ENCODE data around the gene SLC30A1. TPM values are rescaled to one million over a fixed set of nuclear protein-coding genes. Genes with fewer than 3 reads are reported as not detected.

Gene SLC30A1
- total and polyA plus RNA-seq, 2 experiments from 2014 or later = 23.0 to 46.9 TPM

GRCh38 chr1:211606914-211607753, 28.2 kb upstream of the SLC30A1 start:
- DNase-seq = no peak
- no peaks in the 10 kb centered on the region for H3K9me3 ChIP-seq (ENCODE audit: low read depth)
- H3K36me3 ChIP-seq (ENCODE audit: low read depth) = no peaks in the 10 kb centered on the region
- H3K4me1 ChIP-seq (ENCODE audit: insufficient read depth) = peaks cover 29% of the 10 kb centered on the region
- H3K9me2 ChIP-seq (ENCODE audit: insufficient read depth) = no peaks in the 10 kb centered on the region
- H3K4me3 ChIP-seq = no peak overlapping the region
- no peak overlapping the region for H3K27ac ChIP-seq
- H2AFZ ChIP-seq = peak overlapping the region; percentile 39; the same call in 1 of the 2 replicates
- in situ Hi-C loops (cut with MboI) = no loop called here
- no peaks in the 10 kb centered on the region for H4K20me1 ChIP-seq (ENCODE audit: insufficient read depth)
- WGBS, 2 experiments (ENCODE audit: low coverage in 1 of 2, low lambda C conversion rate in 2 of 2, missing lambda C conversion rate in 2 of 2) = 73 to 74% methylated on average over 12 of the region's 12 CpGs
- H3K27me3 ChIP-seq (replicated peaks; ENCODE audit: insufficient read depth) = no peaks in the 10 kb centered on the region
- TF ChIP-seq EZH2phosphoT487 (IDR thresholded peaks at IDR 0.05; ENCODE audit: insufficient read depth, low read depth) (no peak), EZH2 (IDR thresholded peaks at IDR 0.05; ENCODE audit: insufficient read depth, poor library complexity, severe bottlenecking) (no peak)
- H3K4me2 ChIP-seq (ENCODE audit: unreplicated experiment) = no peak overlapping the region
- peaks cover 22% of the 10 kb centered on the region for H3F3A ChIP-seq (ENCODE audit: insufficient read depth)
- H3K79me2 ChIP-seq (ENCODE audit: insufficient read depth) = no peaks in the 10 kb centered on the region
- H3K9ac ChIP-seq = no peak overlapping the region

GRCh38 chr1:211606332-211606913, 27.5 kb upstream of the SLC30A1 start:
- Histone ChIP-seq H3K27ac (no peak overlapping the region), H3K79me2 (ENCODE audit: insufficient read depth) (no peaks in the 10 kb centered on the region), H3K9ac (no peak overlapping the region), H3K9me2 (ENCODE audit: insufficient read depth) (no peaks in the 10 kb centered on the region), H3K9me3 (ENCODE audit: low read depth) (no peaks in the 10 kb centered on the region), H3K4me1 (ENCODE audit: insufficient read depth) (peaks cover 33% of the 10 kb centered on the region), H3F3A (ENCODE audit: insufficient read depth) (peaks cover 22% of the 10 kb centered on the region), H3K36me3 (ENCODE audit: low read depth) (no peaks in the 10 kb centered on the region), H3K27me3 (replicated peaks; ENCODE audit: insufficient read depth) (no peaks in the 10 kb centered on the region), H2AFZ (peak overlapping the region; percentile 39; the same call in 1 of the 2 replicates), H4K20me1 (ENCODE audit: insufficient read depth) (no peaks in the 10 kb centered on the region), H3K4me2 (ENCODE audit: unreplicated experiment) (no peak overlapping the region), H3K4me3 (no peak overlapping the region)
- TF ChIP-seq EZH2phosphoT487 (IDR thresholded peaks at IDR 0.05; ENCODE audit: insufficient read depth, low read depth) = no peak
- no peak for TF ChIP-seq EZH2 (IDR thresholded peaks at IDR 0.05; ENCODE audit: insufficient read depth, poor library complexity, severe bottlenecking)
- 85 to 90% methylated on average over 8 of the region's 8 CpGs for WGBS, 2 experiments (ENCODE audit: low coverage in 1 of 2, low lambda C conversion rate in 2 of 2, missing lambda C conversion rate in 2 of 2)
- no peak for DNase-seq
- in situ Hi-C loops (cut with MboI) = no loop called here

GRCh38 chr1:211605603-211606331, 26.8 kb upstream of the SLC30A1 start:
- Histone ChIP-seq H4K20me1 (ENCODE audit: insufficient read depth) (no peaks in the 10 kb centered on the region), H3F3A (ENCODE audit: insufficient read depth) (peaks cover 22% of the 10 kb centered on the region), H3K9me3 (ENCODE audit: low read depth) (no peaks in the 10 kb centered on the region), H3K4me1 (ENCODE audit: insufficient read depth) (peaks cover 27% of the 10 kb centered on the region), H3K36me3 (ENCODE audit: low read depth) (no peaks in the 10 kb centered on the region), H3K9me2 (ENCODE audit: insufficient read depth) (no peaks in the 10 kb centered on the region), H2AFZ (no peak overlapping the region), H3K4me3 (no peak overlapping the region), H3K4me2 (ENCODE audit: unreplicated experiment) (no peak overlapping the region), H3K27ac (no peak overlapping the region), H3K79me2 (ENCODE audit: insufficient read depth) (no peaks in the 10 kb centered on the region), H3K27me3 (replicated peaks; ENCODE audit: insufficient read depth) (no peaks in the 10 kb centered on the region), H3K9ac (no peak overlapping the region)
- in situ Hi-C loops (cut with MboI) = no loop called here
- no peak for DNase-seq
- 95 to 96% methylated on average over 11 of the region's 11 CpGs for WGBS, 2 experiments (ENCODE audit: low coverage in 1 of 2, low lambda C conversion rate in 2 of 2, missing lambda C conversion rate in 2 of 2)
- TF ChIP-seq EZH2 (IDR thresholded peaks at IDR 0.05; ENCODE audit: insufficient read depth, poor library complexity, severe bottlenecking) = no peak
- TF ChIP-seq EZH2phosphoT487 (IDR thresholded peaks at IDR 0.05; ENCODE audit: insufficient read depth, low read depth) = no peak

- H3K79me2 ChIP-seq (ENCODE audit: insufficient read depth) = no peaks in the 10 kb centered on the region
- WGBS, 2 experiments (ENCODE audit: low coverage in 1 of 2, low lambda C conversion rate in 2 of 2, missing lambda C conversion rate in 2 of 2) = 78 to 87% methylated on average over 2 of the region's 2 CpGs
These were observed 26.1 kb upstream of the SLC30A1 start for GRCh38 chr1:211605034-211605433.

More at GRCh38 chr1:211605034-211605433, 26.1 kb upstream of the SLC30A1 start:
- Histone ChIP-seq H2AFZ (no peak overlapping the region), H3K9me2 (ENCODE audit: insufficient read depth) (no peaks in the 10 kb centered on the region), H3K4me3 (no peak overlapping the region), H3K27ac (no peak overlapping the region), H3F3A (ENCODE audit: insufficient read depth) (peaks cover 22% of the 10 kb centered on the region), H3K36me3 (ENCODE audit: low read depth) (no peaks in the 10 kb centered on the region), H3K4me1 (ENCODE audit: insufficient read depth) (peaks cover 25% of the 10 kb centered on the region), H3K4me2 (ENCODE audit: unreplicated experiment) (no peak overlapping the region), H3K9me3 (ENCODE audit: low read depth) (no peaks in the 10 kb centered on the region), H4K20me1 (ENCODE audit: insufficient read depth) (no peaks in the 10 kb centered on the region), H3K9ac (no peak overlapping the region), H3K27me3 (replicated peaks; ENCODE audit: insufficient read depth) (no peaks in the 10 kb centered on the region)
- TF ChIP-seq EZH2 (IDR thresholded peaks at IDR 0.05; ENCODE audit: insufficient read depth, poor library complexity, severe bottlenecking) = no peak
- in situ Hi-C loops (cut with MboI) = no loop called here
- no peak for DNase-seq
